ENCODE measurements around the gene AKT3. TPM values are rescaled to one million over a fixed set of nuclear protein-coding genes. Genes with fewer than 3 reads are reported as not detected.

Gene AKT3
- total RNA-seq, 1 donor from 2014 or later = 51.7 TPM

DNA sequence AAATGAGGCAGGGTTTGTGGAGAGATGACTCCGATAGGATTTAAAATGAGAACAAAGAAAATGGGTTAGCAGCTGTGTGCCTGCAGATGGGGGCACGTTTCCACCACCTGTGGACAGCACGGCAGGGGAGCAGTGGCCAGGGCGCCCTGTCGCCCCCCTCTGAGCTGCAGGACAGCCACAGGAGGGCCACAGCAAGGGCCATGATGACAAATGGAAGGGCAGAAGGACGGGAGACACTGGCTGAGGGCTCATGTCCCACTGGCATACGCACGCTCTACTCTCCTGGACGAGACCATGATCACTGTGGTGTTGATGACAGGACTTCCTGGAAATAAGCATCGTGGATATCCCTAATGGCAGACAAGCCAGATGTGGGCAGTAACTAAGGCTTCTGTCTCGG is 353.2 kb downstream of the AKT3 start:
- DNase-seq (ENCODE audit: extremely low read depth, low read depth, low spot score) = no peak

DNA sequence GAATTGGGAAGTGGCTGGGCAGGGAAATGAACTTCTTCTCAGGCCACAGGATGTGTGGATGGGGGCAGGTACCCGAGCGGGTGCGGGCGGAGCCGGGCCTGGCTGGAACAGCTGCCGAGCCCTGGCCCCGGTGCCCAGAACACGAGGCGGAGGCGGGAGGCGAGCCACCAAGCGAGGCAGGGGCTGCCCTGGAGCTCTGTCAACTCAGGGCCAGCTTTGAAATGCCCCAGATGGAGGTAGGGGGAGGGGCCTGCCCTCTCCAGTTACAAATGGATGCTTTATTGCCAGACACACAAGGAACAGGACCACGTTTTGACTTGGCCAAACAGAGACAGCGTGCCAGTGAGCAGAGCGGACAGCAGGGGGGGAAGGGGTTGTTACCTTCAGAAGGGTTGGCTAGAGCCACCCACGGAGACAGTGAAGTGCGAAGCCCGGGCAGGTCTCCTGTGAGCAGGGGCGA is 353.8 kb downstream of the AKT3 start:
- no peak for DNase-seq (ENCODE audit: extremely low read depth, low read depth, low spot score)

DNA sequence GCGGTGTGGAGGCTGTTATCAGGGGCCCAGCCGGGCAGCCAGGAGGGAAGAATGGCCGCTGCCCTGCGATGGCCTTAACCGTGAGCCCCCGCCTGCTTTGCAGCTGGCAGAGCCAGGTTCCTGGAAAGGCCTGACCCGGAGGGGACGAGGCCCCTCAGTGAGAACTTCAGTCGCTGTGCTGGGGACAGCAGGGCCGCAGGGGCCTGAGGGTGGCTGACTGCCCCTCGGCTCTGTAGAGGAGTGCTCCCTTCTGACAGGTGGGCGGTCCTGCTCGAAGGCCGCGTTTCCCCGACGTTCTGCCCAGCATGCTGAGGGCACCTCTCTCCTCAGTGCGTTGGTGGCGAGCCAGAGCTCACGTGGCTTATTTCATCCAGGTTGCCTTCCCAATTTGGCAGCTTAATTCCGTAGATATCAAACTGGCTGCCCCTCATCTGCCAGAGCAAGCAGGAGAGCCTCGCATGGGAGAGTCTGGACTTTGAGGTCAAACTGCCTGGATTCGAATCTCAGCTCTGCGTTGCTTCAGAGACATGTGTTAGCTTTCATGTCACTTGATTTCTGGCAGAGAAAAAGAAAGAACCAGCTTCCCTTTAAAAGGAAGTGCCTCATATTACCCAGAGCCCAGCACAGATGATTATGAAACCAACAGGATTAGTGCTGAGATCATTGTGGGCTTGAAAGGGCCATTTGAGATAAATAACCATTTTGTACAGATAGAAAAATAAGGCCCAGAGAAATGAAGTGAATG is 354.4 kb downstream of the AKT3 start:
- no peak for DNase-seq (ENCODE audit: extremely low read depth, low read depth, low spot score)

DNA sequence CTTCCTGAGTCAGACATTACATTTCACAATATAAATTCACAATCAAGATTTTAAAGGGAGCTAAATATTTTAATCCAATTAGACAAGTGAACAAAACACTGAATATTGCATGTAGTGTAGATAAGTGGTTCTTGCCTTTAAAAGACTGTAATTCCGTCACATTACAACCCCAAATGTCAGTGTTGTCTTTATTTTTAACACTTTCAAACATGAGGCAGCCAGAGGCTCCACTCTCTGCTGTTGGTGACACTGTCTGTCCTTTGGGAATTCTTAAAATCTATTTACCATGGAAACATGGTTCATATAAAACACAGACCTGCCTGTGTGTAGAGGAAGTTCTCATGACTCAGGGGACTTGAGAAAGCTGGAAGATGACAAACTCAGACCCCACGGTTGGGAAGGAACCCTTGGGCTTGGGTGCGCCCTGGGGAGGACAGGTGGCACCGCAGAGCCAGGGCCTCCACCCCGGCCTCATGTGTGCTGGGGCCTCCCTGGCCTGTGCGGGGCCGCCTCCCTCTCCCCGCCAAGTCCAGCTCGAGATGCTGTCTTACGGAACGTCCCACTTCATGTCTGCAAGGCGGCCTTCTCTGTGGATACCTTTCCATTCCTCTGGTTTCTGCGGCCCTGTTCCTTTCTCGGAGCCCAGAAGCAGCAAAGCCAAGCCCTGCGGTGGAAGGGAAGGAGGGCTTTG is 355.2 kb downstream of the AKT3 start:
- DNase-seq (ENCODE audit: extremely low read depth, low read depth, low spot score) = no peak

DNA sequence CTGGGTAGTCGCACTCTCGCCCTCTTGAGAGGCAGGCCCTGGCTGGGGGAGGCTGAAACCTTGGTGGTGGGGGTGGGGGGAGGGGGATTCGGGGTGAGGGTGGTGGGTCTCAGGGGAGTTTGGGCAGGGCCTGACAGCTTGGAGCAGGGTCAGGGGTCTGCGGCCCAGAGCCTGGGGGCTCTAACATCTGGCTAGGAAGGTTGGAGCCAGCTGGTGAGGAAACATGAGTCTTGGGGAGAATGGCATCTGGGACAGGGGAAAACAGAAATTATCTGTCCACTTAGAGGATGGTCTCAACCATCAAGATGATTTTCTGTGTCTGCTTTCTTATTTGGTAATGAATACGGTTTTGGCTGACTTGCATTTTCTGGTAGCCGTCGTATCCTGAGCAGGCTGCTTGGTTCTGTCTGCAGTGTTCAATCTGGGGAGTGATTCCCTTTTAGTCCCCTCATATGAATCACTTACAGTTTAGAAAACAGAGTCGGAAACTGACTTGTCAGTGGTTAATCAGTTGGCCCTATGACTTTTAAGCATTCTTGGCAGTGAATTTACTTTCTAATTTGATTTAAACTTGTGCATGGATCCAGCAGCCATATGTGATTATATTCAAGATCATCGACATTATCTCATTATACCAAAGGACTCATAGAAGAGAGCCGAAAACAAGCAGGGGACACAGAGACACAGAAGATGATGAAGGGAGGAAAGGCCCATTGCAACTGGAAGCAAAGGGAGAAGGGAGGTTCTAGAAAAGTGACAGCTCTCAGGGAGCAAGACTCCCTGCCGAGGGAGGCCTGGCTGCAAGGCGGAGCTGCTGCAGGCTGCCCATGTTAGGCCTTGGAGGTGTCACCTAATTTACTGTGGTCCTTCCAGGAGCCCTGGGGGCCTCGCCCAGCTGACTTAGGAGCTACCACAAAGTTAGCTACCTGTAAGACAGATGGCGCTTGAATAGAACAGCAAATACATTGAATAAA is 356.6 kb downstream of the AKT3 start:
- no peak for DNase-seq (ENCODE audit: extremely low read depth, low read depth, low spot score)

DNA sequence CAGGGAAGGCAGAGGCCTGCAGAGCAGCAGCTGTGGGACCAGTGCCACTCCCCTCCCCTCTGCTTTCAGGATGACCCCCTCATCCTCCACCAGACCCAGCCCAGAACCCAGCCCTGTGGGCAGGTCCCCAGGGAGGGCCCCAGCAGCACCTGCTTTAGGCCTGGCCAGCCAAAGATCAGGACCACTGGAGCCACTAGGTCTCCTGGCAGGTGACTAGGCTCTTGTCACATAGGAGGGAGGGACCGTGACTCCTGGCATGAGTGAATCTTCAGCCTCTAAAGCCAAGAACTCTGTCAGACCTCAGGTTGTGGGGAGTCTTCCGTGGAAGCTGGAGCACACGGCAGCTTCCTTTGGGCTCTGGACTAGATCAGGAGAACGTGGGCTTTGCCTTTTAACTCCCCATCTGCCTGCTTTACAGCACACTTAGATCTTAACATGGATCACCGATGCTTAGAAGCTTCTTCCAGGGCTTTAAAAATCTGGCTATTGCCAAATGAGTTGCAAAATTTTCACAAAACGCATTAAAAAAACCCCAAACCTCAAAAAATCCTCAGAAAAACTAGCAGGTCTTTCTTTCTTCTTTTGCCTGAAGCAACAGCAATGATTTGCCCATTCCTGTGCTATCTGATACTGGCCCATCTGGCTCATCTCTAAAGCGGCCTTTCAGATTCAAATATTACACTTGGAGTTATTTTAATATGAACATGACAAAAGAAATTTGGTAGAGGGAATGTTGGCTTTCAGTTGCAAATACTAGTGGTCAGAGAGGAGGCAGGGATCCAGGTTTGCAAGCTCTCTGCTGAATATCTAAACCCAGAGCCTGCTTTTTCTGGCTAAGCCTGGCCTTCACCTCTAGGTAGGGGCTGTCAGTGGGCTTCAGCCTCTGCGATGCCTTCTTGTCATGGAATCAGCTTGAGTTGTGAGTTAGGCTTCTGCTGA is 359.0 kb downstream of the AKT3 start:
- DNase-seq (ENCODE audit: extremely low read depth, low read depth, low spot score) = no peak

DNA sequence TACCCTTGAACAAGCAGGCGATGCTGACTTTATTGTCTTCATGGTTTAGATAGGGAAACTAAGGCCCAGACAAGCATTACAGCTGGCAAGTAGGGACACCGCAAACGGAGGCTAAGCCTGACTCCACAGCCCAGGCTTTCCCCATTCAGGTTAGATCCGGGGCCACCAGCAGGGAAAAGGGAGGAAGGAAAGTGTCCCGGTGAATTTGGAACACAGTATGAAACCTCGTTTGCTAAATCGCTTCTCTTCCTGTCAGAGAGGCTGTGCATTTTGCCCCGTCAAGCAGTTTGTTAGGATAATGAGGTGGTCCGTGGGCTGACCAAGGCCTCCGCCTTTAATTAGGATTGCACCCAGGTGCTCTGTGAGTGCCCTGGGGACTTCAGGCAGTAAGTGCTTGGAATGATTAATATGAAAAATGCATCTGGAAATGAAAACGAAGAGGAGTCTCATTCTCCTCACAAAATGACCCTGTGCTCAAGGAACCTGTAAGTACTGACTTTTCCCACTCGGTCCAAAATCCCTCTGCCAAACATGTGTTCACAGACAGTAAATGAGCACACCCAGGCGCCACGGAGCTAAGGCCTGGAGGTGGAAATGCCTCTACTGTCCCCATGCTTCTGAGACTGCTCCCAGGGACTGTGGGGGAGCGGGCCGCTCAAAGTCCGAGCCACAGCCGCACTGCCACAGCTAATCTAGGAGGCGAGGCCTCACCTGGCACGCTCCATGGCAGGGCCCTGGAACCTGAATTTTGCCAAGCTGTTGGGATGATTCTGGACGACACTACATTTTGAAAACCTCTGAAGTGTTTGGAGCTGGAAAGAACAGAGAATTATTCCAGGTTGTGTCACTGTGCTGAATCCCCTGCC is 360.1 kb downstream of the AKT3 start:
- no peak for DNase-seq (ENCODE audit: extremely low read depth, low read depth, low spot score)

DNA sequence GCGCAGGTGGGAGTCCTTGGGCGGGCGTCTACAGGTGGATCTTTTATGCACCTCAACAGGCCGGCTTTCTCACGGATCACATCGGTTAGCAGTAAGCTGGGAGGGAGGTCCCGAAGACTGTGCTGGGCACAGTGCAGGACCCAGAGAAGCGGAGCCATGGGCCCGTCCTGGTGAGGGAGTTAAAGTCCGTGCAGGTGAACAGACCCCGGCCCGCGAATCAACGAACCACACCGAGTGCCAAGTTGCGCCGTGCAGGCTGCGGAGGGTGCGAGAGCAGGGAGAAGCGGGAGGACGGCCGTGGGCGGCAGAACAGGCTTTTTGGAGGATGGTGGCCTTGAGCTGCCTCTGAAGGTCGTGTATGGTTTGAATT is 360.9 kb downstream of the AKT3 start:
- no peak for DNase-seq (ENCODE audit: extremely low read depth, low read depth, low spot score)

DNA sequence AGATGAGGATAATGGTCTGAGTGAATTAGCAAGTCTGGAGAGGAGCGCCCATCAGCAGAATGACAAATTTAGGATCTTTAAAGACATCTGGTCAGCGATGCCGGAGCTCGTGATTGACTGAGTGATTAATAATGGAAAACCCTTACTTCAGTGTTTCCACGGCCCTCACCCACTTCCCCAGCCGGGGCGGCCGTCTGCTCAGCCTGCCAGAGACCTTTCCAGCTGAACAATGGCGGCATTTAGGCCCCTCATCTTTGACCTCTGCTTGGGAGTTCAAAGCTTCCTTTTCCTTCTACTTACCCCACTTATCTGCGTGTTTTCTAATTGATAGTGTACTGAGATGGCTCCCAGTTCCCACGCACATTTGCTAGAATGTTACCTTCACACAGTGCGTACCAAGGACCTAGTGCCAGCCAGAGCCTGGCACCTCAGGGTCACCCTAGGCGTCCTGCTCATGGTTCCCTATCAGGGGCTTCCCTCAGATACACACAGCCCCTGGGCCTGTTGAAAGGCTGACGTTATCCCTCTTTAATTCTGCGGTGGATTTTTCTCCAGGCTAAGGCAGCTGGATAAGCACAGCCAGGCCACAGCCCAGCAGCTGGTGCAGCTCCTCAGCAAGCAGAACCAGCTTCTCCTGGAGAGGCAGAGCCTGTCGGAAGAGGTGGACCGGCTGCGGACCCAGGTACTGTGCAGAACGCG is 361.4 kb downstream of the AKT3 start:
- no peak for DNase-seq (ENCODE audit: extremely low read depth, low read depth, low spot score)

DNA sequence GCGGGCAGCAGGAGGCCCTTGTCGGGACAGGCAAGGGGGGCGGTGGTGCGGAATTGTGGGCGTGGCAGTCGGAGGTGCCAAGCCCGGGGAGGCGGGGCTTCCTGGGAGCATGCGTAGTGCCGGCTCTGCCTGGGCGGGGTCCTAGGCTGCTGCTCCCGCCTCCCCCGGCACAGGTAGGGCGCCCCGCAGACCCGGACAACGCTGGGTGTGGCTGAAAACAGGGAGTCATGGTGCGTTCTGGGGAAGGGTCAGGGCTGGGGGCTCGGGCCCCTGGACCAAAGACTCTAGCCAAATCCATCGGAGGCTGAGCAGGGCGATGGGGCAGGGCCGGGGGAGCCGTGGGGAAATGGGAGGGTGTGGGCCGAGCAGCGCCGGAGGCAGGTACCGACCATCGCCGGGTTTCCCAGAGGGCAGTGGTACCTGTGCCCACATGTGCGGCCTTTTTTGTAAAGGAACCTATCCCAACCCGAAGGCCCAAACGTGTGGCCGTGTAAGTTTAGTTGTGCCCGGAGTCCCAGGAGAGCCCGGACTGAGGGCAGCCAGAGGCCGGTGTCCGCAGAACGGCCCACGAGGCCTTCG is 362.3 kb downstream of the AKT3 start:
- no peak for DNase-seq (ENCODE audit: extremely low read depth, low read depth, low spot score)

DNA sequence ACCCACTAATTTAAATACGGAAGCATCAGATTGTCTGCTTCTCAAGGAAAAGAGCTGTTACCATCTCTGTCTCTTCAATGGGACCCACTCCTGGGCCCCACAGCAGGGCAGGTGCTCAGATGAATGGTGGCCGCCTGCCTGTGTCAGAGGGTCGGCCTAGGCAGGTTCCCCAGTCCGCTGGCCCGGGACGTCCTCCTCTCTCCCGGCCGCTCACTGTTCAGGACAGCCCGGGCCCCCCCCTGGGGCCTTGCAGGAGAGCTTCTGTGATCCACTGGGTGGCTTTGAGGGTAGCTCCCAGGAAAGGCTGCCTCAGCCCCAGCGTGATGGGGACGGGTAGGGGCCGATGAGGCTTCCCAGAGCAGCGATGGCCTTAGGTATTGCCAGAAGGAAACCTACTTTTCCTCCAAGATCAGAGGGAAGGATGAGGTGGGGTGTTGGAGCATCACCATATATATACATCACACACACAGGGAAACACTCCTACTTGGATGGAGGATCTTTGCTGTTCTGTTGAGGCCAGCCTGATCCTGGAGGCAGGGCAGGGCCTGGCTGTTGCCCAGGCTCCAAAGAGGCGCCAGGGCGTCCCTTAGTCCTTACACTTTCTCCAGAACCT is 362.9 kb downstream of the AKT3 start:
- DNase-seq (ENCODE audit: extremely low read depth, low read depth, low spot score) = no peak

DNA sequence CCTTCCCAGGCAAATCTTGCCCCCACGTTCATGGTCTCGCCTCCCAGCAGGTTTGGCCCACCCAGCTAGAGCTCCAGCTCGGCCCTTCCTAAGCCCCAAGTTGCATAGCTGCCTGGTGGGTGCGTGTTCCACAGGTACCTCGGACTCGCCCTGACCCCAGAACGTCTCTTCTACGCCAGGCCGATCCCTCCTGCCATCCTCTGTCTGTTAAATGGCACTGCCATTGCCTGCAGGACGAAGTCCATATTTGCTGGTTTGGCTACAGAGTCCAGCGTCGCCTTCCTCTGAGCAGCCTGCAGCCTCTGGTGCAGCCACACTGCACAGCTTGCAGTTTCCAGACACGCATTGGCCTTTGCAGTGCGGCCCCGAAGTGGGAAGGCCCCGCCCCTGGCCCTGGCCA is 366.1 kb downstream of the AKT3 start:
- no peak for DNase-seq (ENCODE audit: extremely low read depth, low read depth, low spot score)

DNA sequence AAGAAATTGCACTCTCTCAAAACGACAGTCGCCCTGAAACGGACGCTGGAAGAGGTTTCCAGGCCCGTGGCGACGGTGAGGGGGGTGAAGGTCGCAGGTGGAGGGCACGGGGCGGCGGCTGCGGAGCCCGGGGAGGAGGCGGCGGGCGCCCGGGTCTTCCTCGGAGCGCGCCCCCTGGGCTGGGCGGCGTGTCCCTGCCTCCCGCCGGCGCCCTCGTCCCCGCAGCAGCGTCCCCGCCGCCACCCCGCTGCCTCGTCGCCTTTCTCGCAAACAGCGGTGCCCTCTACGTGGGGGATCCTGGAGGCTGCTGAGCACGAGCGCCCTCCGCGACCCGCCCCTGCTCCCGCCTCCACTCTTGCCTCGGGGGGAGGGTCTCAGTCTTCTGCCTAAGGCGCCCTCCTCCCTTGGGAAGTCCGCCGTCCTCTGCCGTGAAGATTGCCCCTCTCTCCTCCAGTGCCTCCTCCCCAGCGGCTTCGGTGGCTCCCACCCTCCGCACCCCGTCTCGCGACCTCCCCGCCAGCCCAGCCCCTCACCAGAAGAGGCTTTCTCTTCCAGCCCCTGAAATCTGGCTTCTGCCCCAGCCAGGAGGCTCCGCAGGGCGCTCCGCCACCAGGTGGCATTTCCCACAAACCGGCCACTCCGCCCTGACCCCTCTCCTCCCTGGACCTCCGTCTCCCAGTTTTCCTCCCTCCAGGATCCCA is 366.8 kb downstream of the AKT3 start:
- DNase-seq (ENCODE audit: extremely low read depth, low read depth, low spot score) = no peak

DNA sequence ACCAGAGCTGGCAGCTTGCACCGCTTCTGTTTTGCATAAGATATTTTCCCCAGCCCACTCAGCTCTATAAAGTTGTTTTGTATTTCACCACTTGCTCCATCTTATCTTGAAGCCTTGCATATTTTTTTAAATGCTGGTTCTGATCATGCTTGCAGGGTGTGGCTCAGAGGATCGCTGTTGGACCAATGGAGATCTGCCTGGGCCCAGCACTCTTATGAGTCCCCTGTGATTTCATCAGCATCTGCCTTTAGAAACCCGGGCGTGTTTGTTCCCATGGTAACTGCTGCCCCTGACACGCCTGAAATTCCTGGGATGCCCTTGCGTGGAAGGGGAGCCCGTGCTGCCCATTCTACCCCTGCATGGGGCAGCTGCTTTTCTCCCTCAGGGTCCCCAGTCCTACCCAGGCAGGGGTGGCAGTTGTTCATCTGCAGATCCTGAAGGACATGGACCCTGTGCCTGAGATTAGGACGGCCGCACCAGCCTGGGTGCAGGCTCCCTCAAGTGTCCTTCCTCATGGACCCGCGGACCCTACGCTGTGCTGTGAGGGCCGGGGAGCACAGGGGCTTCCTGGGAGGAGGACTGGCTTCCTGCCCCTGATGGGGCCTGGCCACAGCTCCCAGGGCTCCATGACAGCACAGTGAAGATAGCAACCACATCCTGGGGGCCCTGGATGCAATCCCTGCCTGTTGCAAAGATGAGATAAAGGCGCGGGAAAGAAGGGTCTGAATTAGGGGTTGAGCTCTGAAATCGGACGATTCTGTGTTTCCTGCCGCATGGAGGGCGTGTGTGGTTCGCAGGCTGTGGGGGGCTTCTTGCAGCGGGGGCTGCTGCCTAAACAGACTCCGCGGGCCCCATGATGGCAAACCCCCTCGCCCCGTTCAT is 367.7 kb downstream of the AKT3 start:
- DNase-seq (ENCODE audit: extremely low read depth, low read depth, low spot score) = no peak

DNA sequence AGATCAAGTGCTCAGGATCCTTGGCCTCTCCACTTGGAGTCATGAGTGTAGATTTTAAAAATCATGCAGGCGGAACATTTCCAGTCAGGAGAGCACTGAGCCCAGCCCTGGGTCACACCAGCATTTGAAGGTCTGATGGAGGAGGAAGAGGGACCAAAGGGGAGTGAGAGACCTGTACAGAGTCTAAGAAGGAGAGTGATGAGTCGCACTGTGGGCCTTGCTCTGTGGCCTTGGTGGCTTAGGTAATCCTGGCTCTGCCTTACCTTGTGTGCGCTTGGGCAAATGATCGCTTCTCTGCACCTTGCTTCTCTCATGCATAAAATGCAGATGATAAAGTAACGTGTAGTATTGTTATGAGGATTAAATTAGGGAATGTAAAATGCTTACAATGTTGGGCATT is 368.9 kb downstream of the AKT3 start:
- no peak for DNase-seq (ENCODE audit: extremely low read depth, low read depth, low spot score)

DNA sequence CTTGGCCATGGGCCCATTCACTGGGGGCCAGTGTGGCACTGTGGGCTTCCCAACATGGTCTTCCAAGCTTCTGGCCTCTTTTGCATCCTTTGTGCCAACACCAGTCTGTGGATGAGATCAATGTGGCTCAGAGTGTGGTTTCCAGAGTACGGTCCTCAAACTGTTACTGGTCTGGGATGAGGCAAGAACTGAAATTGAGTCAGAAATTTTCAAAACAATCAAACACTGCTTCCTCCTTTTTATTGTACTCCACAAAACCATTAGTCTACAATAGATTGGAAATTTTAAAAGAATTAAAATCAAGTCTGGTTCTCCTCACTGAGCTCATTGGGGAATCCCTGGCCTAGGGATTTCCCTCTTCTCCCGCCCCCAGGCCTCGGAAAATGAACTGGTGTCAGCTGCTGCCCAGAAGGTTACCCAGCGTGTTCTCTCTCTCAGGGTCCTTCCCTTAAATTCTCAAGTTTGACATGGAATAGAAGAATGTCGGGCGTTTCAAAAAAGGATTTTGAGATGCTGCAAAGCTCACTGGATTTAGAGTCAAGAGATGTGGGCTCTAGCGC is 372.2 kb downstream of the AKT3 start:
- DNase-seq (ENCODE audit: extremely low read depth, low read depth, low spot score) = no peak
